BJ (cell line): ENCODE data around the gene NAP1L4. TPM values are rescaled to one million over a fixed set of nuclear protein-coding genes. Genes with fewer than 3 reads are reported as not detected.

Source experiments
- CTCF ChIA-PET: fragments of 350-600 bp; formaldehyde crosslinking; extraction: SDS; loops from one replicate; lab custom pipeline; 2021; ENCODE audit warnings: antibody characterized with exemption, inconsistent platforms; lab: Yijun Ruan, JAX
- POLR2A ChIA-PET: fragments of 300-600 bp; sonication (Branson Sonifier 250); formaldehyde crosslinking; extraction: SDS; loops from one replicate; lab custom pipeline; 2021; ENCODE audit warnings: antibody characterized with exemption; lab: Charles Lee
- DNase-seq: peaks from one replicate; pipeline ENCODE4 v3.0.0-alpha.2; 2011; ENCODE audit warnings: low read depth
- H3K27me3 ChIP-seq: 2 replicates; pipeline ENCODE4 v1.6.0; 2011; ENCODE audit warnings: low read length; ENCODE audit not compliant: control insufficient read depth, insufficient read depth
- H3K36me3 ChIP-seq: 2 replicates; pipeline ENCODE4 v1.5.1; 2011; ENCODE audit warnings: low read length; ENCODE audit not compliant: control insufficient read depth, insufficient read depth
- H3K4me3 ChIP-seq: 2 replicates; pipeline ENCODE4 v1.5.1; 2011; ENCODE audit warnings: low read depth, mild to moderate bottlenecking, control low read depth, low read length
- CTCF ChIP-seq: IDR thresholded peaks from 2 replicates; pipeline ENCODE4 v1.5.1; 2011; ENCODE audit warnings: low read depth, mild to moderate bottlenecking, control low read depth, inconsistent platforms, low read length, moderate library complexity; ENCODE audit not compliant: insufficient read depth
- polyA plus RNA-seq: library from polyadenylated mRNA; depleted of rRNA; stranded (reverse); fragments of >200 nt; gene quantifications from 2 replicates; pipeline ENCODE4 v1.2.3, GENCODE V29; 2011

Gene NAP1L4
- polyA plus RNA-seq, 1 experiment = 65.1 TPM

GRCh38 chr11:2963761-2964160, 28.4 kb downstream of the NAP1L4 start:
- no peak for TF ChIP-seq CTCF
- ChIA-PET POLR2A (no interaction called here), CTCF (no interaction called here)
- Histone ChIP-seq H3K4me3 (no peak overlapping the region), H3K36me3 (peaks cover 27% of the 10 kb centered on the region), H3K27me3 (no peaks in the 10 kb centered on the region)
- DNase-seq = no peak

GRCh38 chr11:2963112-2963754, 28.9 kb downstream of the NAP1L4 start:
- H3K27me3 ChIP-seq = no peaks in the 10 kb centered on the region
- no peak overlapping the region for H3K4me3 ChIP-seq
- CTCF ChIA-PET = interaction anchor here (0.6 to 1.4 kb wide), 2 partner anchors 13 to 75 kb away, joined by 4 to 5 read pairs; no protein-coding TSS in a partner anchor
- POLR2A ChIA-PET = no interaction called here
- H3K36me3 ChIP-seq = peaks cover 24% of the 10 kb centered on the region
- no peak for DNase-seq
- TF ChIP-seq CTCF = no peak

GRCh38 chr11:2961080-2961479, 31.0 kb downstream of the NAP1L4 start:
- Histone ChIP-seq H3K36me3 (peaks cover 23% of the 10 kb centered on the region), H3K27me3 (no peaks in the 10 kb centered on the region), H3K4me3 (no peak overlapping the region)
- ChIA-PET CTCF (interaction anchor here (1.1 kb wide), 1 partner anchor 15 kb away, joined by 3 read pairs; no protein-coding TSS in a partner anchor), POLR2A (no interaction called here)
- TF ChIP-seq CTCF = no peak
- DNase-seq = no peak

GRCh38 chr11:2960139-2960538, 32.0 kb downstream of the NAP1L4 start:
- no peak for TF ChIP-seq CTCF
- DNase-seq = no peak
- CTCF ChIA-PET = no interaction called here
- peaks cover 24% of the 10 kb centered on the region for H3K36me3 ChIP-seq
- POLR2A ChIA-PET = no interaction called here
- H3K27me3 ChIP-seq = no peaks in the 10 kb centered on the region
- H3K4me3 ChIP-seq = no peak overlapping the region

- Histone ChIP-seq H3K36me3 (peaks cover 15% of the 10 kb centered on the region), H3K27me3 (no peaks in the 10 kb centered on the region), H3K4me3 (no peak overlapping the region)
- ChIA-PET CTCF (no interaction called here), POLR2A (no interaction called here)
- TF ChIP-seq CTCF = no peak
- DNase-seq = no peak
These were observed 33.9 kb downstream of the NAP1L4 start for GRCh38 chr11:2958251-2958650.
